Measurements from ENCODE around the gene RECQL5.

RECQL5 gene

GRCh38 chr17:75643643-75644017, 23.3 kb downstream of the RECQL5 start:
- TF ChIP-seq, protein P1, sequence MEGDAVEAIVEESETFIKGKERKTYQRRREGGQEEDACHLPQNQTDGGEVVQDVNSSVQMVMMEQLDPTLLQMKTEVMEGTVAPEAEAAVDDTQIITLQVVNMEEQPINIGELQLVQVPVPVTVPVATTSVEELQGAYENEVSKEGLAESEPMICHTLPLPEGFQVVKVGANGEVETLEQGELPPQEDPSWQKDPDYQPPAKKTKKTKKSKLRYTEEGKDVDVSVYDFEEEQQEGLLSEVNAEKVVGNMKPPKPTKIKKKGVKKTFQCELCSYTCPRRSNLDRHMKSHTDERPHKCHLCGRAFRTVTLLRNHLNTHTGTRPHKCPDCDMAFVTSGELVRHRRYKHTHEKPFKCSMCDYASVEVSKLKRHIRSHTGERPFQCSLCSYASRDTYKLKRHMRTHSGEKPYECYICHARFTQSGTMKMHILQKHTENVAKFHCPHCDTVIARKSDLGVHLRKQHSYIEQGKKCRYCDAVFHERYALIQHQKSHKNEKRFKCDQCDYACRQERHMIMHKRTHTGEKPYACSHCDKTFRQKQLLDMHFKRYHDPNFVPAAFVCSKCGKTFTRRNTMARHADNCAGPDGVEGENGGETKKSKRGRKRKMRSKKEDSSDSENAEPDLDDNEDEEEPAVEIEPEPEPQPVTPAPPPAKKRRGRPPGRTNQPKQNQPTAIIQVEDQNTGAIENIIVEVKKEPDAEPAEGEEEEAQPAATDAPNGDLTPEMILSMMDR (conservative IDR thresholded peaks at IDR 0.05; ENCODE audit: low read depth, low read length) = no peak
- DNase-seq (ENCODE audit: low read depth) = no peak
- no peak overlapping the region for H3K4me3 ChIP-seq (ENCODE audit: low read length)

DNA sequence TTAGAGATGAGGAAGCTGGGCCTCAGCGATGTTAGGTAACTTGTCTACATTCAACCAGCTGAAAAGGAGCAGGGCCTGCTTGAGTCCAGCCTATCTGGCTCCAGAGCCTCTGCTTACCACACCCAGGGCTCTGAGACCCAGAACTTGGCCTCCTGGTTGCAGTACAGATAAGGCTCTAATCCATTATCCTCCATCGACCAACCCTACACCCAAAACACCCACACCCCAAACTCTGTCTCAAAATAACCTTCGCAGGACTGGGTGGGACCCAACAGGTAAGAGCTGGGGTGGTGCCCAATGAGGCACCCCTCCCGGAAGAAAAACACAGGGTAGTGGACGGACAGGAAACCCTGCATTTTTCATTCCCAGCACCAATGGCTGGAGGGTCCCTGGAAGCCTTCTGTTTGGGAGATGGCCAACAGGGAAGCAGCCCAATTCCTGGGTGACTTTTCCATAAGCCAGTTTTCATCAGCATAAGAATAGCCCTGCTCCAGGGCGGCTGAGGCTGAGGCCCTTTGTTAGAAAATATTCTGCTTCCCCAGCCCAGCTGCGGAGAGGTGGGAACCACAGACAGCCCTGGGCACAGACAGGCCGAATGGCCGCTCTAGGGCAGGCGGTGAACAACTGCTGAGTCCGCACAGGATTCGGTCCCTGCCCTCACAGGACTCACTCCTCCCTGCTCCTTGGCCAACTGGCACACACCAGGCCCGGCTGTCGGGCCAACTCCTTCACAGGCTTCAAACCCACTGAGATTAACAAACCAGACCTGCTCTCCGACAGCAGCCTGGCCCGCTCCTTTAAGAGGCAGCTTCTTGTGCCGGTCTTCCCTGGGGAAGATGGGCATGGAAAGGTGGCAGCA, 23.9 kb downstream of the RECQL5 start:
- no peak overlapping the region for H3K4me3 ChIP-seq (ENCODE audit: low read length)
- no peak for DNase-seq (ENCODE audit: low read depth)
- TF ChIP-seq, protein P1 (conservative IDR thresholded peaks at IDR 0.05; ENCODE audit: low read depth, low read length) = no peak

- no peak for DNase-seq (ENCODE audit: low read depth)
- TF ChIP-seq, protein P1 (conservative IDR thresholded peaks at IDR 0.05; ENCODE audit: low read depth, low read length) = no peak
- H3K4me3 ChIP-seq (ENCODE audit: low read length) = no peak overlapping the region
Observed at GRCh38 chr17:75642182-75642783, 24.7 kb downstream of the RECQL5 start.

DNA sequence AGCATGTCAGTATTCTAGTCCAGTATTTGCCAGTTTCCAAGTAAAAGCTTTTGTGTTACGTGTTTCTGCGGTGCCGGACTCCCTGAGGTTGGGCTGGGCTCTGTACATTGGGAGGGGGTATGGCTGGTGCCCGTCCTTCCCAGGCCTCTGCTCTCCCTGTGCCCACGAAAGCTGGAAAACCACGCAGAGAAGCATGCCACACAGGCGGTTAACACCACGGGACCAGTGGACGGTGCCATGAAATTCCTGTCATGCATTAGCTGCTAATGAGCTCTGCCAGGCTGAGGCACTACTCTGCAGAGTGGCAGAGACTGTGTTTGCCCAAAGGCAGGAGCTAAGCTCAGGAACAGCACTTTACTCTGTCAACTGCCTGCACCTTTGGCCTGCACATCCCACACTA, 25.6 kb downstream of the RECQL5 start:
- no peak for DNase-seq (ENCODE audit: low read depth)
- TF ChIP-seq, protein P1 (conservative IDR thresholded peaks at IDR 0.05; ENCODE audit: low read depth, low read length) = no peak
- no peak overlapping the region for H3K4me3 ChIP-seq (ENCODE audit: low read length)

DNA sequence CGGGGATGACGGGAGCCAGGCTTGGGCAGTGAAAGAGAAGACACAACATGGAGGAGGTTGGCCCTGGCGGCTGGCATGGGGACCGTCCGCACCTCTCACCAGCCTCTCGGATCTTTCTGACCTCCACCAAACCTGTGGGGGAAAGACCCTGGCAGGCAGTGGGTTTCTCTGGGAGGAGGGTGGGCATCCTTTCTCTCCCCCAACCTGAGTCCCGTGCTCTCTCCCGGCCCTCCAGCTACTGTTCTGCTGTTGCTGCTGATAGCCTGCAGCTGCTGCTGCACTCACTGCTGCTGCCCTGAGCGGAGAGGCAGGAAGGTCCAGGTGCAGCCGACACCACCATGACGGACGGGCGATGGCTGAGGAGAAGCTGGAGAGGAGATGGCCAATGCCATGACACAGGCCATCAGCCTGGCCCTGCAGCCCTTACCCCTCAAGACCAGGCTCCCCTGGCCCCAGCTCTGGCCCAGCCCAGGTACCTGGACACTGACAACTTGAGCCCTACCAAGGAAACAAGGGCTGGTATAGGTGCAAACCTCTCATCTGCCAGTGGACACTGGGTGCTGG, 26.3 kb downstream of the RECQL5 start:
- no peak overlapping the region for H3K4me3 ChIP-seq (ENCODE audit: low read length)
- TF ChIP-seq, protein P1 (conservative IDR thresholded peaks at IDR 0.05; ENCODE audit: low read depth, low read length) = no peak
- no peak for DNase-seq (ENCODE audit: low read depth)

DNA sequence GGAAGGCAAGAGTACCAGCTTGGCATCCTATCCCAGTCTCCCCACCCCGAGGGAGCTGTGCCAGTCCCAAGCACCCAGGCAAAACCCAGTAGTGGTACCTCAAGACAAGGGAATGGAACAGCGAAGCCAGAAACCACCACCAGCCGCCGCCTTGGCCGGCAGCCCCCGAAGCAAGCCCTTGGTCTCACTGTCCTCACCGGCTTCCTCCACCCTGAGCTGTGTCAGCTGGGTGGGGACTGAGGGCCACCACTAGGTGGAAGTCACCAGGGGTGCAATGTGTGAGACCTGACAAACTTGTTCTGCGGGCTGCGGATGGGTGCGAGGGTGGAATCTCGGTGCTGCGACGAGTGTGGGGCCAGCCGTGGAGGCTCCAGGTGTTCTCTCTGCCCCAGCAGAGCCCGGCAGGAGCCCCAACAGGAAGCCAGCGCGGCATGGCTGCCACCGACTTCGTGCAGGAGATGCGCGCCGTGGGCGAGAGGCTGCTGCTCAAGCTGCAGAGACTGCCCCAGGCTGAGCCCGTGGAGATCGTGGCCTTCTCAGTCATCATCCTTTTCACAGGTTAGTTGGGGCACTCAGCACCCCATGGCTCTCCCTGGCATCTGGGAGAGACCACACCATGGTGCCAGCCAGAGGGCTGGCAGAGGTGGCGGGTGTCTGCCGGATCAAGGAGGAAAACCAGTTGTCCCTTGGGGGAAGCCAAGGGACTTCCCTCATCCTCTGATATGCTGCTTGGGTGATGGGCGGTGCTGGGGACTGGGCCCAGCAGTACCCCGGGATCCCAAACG, 27.0 kb downstream of the RECQL5 start:
- TF ChIP-seq, protein P1 (conservative IDR thresholded peaks at IDR 0.05; ENCODE audit: low read depth, low read length) = no peak
- no peak for DNase-seq (ENCODE audit: low read depth)
- no peak overlapping the region for H3K4me3 ChIP-seq (ENCODE audit: low read length)
